ENCODE measurements around the gene SH2D1B.
"Not testable (repeated sequence)": the region's sequence is repeated elsewhere in the genome, so short reads cannot be mapped to it uniquely, and the experiment has no call there.

Gene SH2D1B

DNA sequence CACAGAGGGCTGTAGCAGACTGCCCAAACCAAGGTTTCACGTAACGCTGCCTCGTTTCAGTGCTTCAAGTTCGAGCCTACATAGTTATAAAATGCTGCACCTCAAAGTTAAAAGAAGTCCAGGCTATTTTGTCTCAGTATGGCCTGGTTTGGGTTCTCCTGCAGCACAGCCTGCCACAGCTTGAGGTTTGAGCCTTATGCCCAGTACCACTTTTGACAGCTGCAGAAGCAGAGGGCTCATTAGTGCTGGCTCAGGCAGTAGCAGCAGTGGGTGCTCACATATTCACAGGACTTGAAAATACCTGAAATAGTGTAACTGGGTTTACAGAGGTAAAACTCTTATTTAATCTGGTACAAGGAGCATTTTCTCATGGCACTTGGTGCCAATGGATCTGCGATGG, 50.6 kb downstream of the SH2D1B start:
- DNase-seq (ENCODE audit: low read depth), result no peak

DNA sequence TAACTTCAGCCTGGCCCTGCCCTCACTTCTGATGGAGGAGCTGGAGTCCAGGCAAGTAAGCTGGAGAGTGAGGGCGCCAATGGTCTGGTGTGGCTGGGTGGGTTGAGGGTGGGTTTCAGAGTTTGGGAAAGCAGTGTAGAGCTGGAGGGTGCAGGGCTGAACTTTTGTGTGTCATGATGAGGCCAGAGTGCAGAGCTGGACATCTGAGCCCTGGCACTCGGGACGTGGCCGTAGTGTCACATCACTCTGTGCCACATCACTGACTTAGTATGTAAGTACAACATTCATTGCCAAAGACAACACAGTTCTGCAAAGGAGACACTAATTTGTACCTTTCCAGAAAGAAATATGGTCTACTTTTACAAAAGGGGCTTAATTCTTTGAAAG, 51.1 kb downstream of the SH2D1B start:
- DNase-seq (ENCODE audit: low read depth), result no peak

DNA sequence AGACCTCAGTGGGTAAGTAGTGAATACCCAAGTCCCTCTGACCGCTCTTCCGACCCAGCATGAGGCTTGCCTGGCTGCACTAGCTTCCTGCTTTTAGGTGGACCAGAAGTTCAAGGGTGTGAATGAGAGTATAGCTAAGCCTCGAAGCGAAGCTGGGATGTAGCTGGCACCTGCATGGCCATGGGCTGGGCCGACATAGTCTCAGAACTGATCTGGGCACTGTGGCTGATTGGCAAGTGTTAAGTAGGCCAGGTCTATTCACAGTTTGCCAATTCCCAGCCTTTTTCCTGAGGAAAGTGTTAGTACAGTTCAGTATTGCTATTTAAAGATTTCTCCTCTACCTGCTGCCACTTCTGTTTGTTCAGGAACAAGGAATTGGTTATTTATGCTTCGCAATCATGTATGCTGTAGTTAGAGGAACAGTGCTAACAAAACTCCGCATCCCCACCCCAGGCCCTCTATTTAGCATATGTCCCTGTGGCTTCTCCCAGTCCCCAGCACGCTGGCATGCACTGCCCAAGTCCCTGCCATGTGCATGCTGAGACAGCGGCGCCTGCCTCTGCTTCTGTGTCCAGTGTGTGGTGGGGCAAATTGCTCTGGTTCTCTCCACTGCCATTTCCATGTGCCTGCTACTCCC, 51.6 kb downstream of the SH2D1B start:
- DNase-seq (ENCODE audit: low read depth), result no peak

DNA sequence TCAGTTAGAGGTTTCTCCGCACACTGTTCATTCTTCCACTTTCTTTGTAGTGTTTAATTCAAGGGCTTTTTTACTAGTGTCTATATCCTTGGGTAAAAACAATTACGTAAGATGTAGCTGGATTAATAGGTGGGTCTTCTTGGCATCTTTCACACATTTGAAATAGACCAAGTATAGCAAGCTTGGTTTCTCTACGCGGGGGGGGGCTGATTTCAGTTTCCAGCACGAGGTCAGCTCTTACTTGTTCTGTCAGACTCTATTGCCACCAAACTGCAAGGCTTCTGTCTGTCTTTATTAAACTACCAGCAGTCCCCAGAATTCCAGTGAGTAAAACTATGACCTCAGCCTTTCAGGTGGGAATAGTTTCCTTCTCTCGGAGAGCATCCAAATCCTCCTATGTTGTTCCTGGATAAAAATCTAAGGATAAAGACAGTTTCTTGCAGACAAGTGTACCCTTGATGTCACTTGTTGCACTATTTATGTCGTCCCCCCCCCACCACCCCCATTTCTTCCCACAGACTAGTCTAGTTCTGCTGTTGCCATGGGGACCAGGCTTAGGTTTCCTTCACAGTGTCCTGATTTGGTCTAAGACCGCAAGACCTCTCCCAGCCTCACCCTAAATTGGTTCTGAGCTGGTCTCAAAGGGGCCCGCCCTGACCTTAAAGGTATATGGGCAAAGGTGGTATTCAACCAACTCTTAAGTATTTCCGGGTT, 52.3 kb downstream of the SH2D1B start:
- DNase-seq (ENCODE audit: low read depth), result no peak

DNA sequence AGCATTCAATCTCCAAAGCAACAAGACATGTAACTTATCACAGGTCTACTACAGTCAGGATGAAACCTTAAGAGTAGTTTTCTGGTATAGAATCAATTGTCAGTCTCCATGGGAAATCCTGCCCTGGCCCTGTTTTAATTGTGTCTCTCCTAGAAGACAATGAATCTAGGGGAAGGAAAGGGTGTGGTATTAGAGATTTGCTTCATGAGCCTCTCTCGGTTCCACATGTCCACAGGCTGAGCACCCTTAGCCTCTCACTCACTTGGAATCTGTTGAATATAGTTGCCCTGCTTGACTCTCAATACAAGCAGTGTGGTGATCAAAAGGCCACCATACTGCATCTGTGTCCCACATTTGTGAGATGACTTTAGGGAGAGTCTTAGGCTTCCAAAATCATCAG, 53.0 kb downstream of the SH2D1B start:
- DNase-seq (ENCODE audit: low read depth), result no peak

DNA sequence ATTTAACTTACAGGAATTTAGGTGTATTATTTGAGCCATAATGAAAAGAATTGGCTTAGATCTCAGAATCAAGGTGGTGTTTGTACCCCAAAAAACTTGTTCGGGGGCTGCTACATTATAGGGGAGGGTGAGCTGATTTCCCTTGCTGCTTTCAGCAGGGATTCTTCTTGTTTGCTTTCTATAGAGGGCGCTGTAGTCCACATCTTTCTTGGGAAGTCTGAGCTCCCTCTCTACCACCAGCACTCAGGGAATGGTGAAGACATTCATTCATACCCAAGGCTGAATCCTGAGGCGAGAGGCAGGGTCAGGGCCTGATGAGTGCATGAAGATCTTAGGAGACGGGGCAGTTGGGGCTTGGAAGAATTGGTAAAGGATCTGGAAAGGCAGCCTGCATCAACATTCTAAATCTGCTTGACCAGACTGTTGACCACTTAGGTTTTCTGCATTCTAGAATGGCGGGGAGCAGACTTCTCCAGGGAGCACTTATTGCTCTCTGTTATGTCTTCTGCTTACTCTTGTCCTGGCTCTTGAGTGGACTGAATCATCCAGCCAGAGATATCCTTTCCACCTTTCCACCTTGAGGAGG, 54.2 kb downstream of the SH2D1B start:
- peak; percentile 8 for DNase-seq (ENCODE audit: low read depth)

DNA sequence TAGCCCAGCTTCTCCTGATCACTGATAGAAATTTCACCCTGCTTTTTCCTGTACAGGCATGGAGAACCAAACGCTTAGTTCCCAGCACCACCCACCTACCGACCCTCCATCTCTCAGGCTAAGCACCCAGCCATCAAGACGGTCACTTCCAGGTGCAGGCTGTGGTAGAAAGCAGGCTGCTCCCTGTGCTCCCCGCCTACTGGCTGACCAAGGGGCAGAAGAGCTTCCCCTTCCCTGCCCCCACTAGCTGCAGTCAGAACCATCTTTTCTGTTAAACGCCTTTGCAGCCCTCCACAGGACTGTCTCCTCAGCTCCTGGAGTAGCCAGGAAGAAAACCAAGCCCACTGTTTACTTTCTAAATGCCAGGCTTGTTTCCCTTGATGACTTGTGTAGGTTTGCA, 58.2 kb downstream of the SH2D1B start:
- no peak for DNase-seq (ENCODE audit: low read depth)

DNA sequence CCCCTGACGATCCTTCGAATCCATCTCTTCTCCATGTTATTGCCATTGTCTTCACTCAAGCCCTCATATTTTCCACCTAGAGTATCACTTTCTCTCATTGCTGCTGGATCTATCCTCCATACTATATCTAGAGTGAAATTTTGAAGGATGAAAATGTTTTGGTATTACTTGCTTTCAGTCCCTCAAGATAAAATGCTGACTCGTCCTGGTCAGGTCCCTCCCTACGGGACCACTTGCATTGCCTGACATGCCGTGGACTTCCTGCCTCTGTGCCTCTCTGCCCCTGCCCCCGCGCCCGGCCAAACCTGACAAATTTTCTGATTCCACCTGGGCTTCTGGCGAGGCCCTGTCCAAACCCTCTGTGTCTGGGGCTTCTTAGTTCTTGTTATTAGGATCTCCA, 58.9 kb downstream of the SH2D1B start:
- no peak for DNase-seq (ENCODE audit: low read depth)

DNA sequence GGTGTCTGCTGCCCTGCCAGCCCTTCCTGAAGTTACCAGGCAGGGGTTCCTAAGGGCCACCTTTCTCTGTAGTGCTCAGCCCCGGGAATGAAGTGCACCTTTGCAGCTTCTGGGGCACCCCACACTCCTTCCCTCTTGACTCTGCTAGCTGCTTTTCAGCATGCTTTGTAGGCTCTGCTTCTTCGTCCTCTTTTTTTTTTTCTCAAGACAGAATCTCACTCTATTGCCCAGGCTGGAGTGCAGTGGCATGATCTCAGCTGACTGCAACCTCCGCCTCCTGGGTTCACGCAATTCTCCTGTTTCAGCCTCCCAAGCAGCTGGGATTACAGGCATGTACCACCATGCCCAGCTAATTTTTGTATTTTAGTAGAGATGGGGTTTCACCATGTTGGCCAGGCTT, 60.1 kb downstream of the SH2D1B start:
- DNase-seq (ENCODE audit: low read depth), result not testable (repeated sequence)

DNA sequence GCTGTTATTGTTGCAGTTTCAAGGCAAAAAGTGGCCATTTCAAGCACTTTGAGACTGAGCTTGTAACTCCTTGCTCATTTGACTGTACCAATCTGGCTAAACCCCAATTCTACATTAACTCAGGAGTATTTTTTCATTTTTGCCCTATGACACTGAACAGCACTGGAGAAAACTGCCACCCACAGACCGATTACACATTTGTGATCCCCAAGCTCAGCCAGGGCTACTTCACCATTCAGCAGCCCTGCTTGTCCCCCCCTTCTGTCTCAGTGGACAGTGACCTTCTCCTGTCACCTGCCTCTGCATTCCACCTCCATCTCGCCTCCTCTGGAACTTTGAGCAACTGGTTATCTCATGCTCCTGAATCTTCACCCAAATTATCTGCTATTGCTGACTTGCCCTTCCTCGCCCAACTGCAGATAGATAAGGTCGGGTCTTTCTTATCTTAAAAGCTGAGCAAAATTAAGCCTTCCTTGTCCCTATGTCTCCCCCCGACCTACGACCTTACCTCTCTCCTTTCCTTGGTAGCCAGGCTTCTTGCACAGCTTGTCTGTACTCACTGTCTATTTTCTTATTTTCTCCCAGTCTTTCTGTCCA, 60.6 kb downstream of the SH2D1B start:
- DNase-seq (ENCODE audit: low read depth), result no peak

DNA sequence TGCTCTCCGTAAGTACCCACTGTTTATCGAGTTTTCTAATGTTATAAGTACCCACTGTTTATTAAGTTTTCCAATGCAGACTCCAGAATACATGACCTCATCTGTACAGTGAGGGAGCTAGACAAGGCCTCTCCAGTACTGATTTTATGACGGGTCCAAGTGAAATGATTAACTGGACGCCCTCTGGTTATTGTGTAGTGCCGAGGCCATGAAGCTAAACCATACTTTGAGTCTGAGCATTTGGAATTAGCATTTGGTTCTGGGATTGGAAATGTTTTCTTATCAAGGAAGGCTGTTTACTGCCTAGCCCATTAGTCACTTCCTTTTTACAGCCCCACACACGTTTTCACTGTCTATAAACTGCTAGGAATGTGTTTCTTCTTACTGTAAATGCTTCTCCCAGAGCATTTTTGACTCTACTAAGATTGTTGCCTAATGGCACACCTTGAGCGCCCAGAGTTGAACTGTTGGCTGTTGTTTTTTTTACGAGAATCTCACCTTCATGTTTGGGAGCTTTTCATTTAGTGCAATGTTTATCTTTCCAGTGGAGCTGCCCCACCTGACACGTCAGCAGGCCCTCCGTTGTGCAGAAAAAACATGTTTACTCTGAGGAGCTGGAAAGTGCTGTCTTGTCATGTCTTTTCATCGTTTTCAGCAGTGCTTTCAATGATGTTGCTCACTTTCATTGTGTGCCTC, 62.2 kb downstream of the SH2D1B start:
- DNase-seq (ENCODE audit: low read depth), result peak; percentile 56

DNA sequence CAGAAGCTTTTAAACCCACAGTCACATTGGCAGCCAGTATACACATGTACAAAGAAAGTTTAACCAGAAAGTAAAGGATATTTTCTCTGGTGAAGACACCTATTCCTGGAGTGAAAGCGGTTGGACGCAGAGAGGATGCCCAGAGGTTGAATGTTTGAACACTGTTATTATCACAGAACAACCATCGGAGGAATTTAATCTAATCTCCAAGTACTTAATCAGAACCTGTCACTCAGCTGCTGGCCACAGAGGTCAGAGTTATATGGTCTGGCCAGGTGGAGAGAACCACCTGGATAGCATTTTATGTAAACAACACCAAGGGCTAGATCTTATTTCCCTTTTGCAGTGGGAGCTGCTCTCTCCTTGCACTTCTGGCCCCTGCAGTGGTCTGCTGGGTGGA, 64.7 kb downstream of the SH2D1B start:
- no peak for DNase-seq (ENCODE audit: low read depth)

Measured in GM04504 (cell line).